ENCODE results near the gene SLC25A34. TPM values are rescaled to one million over a fixed set of nuclear protein-coding genes. Genes with fewer than 3 reads are reported as not detected.

Gene SLC25A34
- total RNA-seq, 4 donors from 2014 or later: 0.98 to 2.6 (median 2.0) TPM

- Histone ChIP-seq H3K9me3 (no peaks in the 10 kb centered on the region), H3K27ac (no peak overlapping the region), H3K36me3 (peaks cover 53 to 61% of the 10 kb centered on the region in 2 donors), H3K4me1 (no peaks in the 10 kb centered on the region), H3K27me3 (no peaks in the 10 kb centered on the region), H3K4me3 (replicated peaks in 1 of 3) (no peak overlapping the region)
- no peak for DNase-seq
- TF ChIP-seq POLR2A (IDR thresholded peaks at IDR 0.05): no peak
- TF ChIP-seq, protein P1, sequence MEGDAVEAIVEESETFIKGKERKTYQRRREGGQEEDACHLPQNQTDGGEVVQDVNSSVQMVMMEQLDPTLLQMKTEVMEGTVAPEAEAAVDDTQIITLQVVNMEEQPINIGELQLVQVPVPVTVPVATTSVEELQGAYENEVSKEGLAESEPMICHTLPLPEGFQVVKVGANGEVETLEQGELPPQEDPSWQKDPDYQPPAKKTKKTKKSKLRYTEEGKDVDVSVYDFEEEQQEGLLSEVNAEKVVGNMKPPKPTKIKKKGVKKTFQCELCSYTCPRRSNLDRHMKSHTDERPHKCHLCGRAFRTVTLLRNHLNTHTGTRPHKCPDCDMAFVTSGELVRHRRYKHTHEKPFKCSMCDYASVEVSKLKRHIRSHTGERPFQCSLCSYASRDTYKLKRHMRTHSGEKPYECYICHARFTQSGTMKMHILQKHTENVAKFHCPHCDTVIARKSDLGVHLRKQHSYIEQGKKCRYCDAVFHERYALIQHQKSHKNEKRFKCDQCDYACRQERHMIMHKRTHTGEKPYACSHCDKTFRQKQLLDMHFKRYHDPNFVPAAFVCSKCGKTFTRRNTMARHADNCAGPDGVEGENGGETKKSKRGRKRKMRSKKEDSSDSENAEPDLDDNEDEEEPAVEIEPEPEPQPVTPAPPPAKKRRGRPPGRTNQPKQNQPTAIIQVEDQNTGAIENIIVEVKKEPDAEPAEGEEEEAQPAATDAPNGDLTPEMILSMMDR (IDR thresholded peaks at IDR 0.05): no peak
- 93 to 94% methylated on average over 20 of the region's 20 CpGs for WGBS, 2 donors
- intact Hi-C loops (cut with DNase I): no loop called here
Measured at GRCh38 chr1:15723631-15724246, 12.3 kb upstream of the SLC25A34 start.

DNA sequence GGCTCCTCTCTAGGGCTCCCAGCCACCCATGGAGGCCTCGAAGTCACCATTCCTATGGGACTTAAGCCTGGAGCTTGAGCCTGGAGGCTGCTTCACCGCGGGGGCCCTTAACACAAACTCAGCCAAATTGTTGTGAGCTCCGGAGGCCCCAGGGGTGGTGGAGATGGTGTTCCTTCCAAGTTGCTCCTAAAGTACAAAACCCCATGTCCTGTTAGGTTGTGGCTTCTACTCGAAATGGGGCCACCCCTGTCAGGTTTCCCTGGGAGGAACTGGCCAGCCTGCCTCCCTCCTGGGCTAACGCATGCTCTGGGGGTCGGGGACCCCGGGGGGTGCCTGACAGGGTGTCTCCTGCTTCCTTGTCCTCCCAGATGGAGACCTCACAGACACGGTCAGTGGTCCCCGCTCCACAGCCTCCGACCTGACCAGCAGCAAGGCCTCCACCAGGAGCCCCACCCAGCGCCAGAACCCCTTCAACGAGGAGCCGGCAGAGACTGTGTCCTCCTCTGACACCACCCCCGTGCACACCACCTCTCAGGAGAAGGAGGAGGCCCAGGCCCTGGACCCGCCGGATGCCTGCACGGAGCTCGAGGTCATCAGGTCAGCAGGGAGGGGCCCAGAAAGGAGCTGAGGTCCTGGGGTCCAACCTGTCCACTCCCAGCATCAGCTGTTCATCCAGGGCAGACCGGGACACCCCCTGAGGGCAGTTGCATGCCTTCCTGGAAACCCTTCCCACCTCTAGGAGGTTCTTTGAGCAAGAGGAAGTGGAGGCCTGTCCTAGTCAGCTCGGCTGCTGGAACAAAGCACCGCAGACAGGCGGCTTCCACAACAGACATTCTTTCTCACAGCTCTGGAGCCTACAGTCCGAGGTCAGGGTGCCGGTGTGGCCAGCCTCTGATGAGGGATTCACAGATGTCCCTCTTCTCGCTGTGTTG, 10.8 kb upstream of the SLC25A34 start:
- Histone ChIP-seq H3K27me3 (no peaks in the 10 kb centered on the region), H3K36me3 (peaks cover 52 to 65% of the 10 kb centered on the region in 2 donors), H3K27ac (no peak overlapping the region), H3K9me3 (no peaks in the 10 kb centered on the region), H3K4me3 (replicated peaks in 1 of 3) (no peak overlapping the region), H3K4me1 (no peaks in the 10 kb centered on the region)
- no peak for DNase-seq
- no peak for TF ChIP-seq POLR2A (IDR thresholded peaks at IDR 0.05)
- TF ChIP-seq, protein P1 (IDR thresholded peaks at IDR 0.05): no peak
- WGBS, 2 donors: 85 to 87% methylated on average over 15 to 23 of the region's 26 CpGs
- intact Hi-C loops (cut with DNase I): no loop called here

DNA sequence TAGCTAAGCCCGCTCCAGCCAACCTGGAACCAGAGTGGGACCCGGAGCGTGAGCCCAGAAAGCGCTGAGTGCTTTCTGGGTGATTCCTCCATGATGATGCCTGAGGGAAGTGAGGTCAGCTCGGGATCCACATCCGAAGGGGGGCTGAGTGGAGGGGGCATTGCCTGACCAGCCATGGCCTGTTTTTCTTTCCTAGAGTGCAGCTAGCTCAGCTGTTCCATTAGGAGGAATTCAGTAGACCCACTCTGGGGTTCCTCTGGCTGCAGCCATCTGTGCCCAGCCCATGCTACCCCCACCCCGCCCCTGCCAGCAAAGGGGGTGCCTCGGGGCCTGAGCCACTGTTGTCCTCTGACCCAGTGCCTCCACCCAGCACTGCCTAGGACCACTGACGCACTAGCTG, 9.6 kb upstream of the SLC25A34 start:
- Histone ChIP-seq H3K9me3 (no peaks in the 10 kb centered on the region), H3K4me3 (replicated peaks in 1 of 3) (no peak overlapping the region), H3K4me1 (no peaks in the 10 kb centered on the region), H3K36me3 (peaks cover 53 to 69% of the 10 kb centered on the region in 2 donors), H3K27me3 (no peaks in the 10 kb centered on the region), H3K27ac (no peak overlapping the region)
- intact Hi-C loops (cut with DNase I): no loop called here
- 87 to 93% methylated on average over 3 to 4 of the region's 9 CpGs for WGBS, 2 donors
- DNase-seq: no peak
- TF ChIP-seq, protein P1 (IDR thresholded peaks at IDR 0.05): no peak
- TF ChIP-seq POLR2A (IDR thresholded peaks at IDR 0.05): no peak

GRCh38 chr1:15727021-15727420, 9.0 kb upstream of the SLC25A34 start:
- Histone ChIP-seq H3K27me3 (no peaks in the 10 kb centered on the region), H3K27ac (no peak overlapping the region), H3K9me3 (no peaks in the 10 kb centered on the region), H3K4me3 (replicated peaks in 1 of 3) (no peak overlapping the region), H3K36me3 (peaks cover 53 to 70% of the 10 kb centered on the region in 2 donors), H3K4me1 (peaks cover 3 to 5% of the 10 kb centered on the region in 2 donors)
- intact Hi-C loops (cut with DNase I): no loop called here
- TF ChIP-seq, protein P1 (IDR thresholded peaks at IDR 0.05): no peak
- no peak for TF ChIP-seq POLR2A (IDR thresholded peaks at IDR 0.05)
- DNase-seq: no peak
- 86 to 93% methylated on average over 21 of the region's 21 CpGs for WGBS, 2 donors

- Histone ChIP-seq H3K27ac (no peak overlapping the region), H3K4me1 (peaks cover 7 to 9% of the 10 kb centered on the region in 2 donors), H3K9me3 (no peaks in the 10 kb centered on the region), H3K36me3 (peaks cover 56 to 71% of the 10 kb centered on the region in 2 donors), H3K4me3 (replicated peaks in 1 of 3) (no peak overlapping the region), H3K27me3 (no peaks in the 10 kb centered on the region)
- intact Hi-C loops (cut with DNase I): no loop called here
- DNase-seq: no peak
- TF ChIP-seq, protein P1 (IDR thresholded peaks at IDR 0.05): no peak
- no peak for TF ChIP-seq POLR2A (IDR thresholded peaks at IDR 0.05)
- 86 to 90% methylated on average over 13 of the region's 13 CpGs for WGBS, 2 donors
Measured at GRCh38 chr1:15727424-15727823, 8.6 kb upstream of the SLC25A34 start.

Data from thyroid gland (tissue), 4 donors.